GM23248 (cell line): ENCODE measurements around the gene PSMD12. TPM values are rescaled to one million over a fixed set of nuclear protein-coding genes. Genes with fewer than 3 reads are reported as not detected.
"Not testable (repeated sequence)": the region's sequence is repeated elsewhere in the genome, so short reads cannot be mapped to it uniquely, and the experiment has no call there.

ENCODE experiments used
- DNase-seq: peaks from one replicate; pipeline ENCODE4 v3.0.0-alpha.2; 2015
- H2AFZ ChIP-seq: fragments of 200-600 bp; sonication (generic); 2 replicates; pipeline ENCODE4 v1.6.1; 2016; ENCODE audit warnings: antibody characterized with exemption
- H3F3A ChIP-seq: fragments of 200-600 bp; sonication (generic); 2 replicates; pipeline ENCODE4 v1.6.1; 2016; ENCODE audit warnings: mild to moderate bottlenecking, antibody characterized with exemption, mixed run types; ENCODE audit not compliant: insufficient read depth
- H3K27ac ChIP-seq: fragments of 200-600 bp; sonication (generic); 2 replicates; pipeline ENCODE4 v1.5.1; 2016; ENCODE audit warnings: mild to moderate bottlenecking
- H3K27me3 ChIP-seq: fragments of 200-600 bp; sonication (generic); replicated peaks from 2 replicates; pipeline ENCODE4 v1.6.1; 2016; ENCODE audit warnings: mild to moderate bottlenecking; ENCODE audit not compliant: insufficient read depth
- H3K36me3 ChIP-seq: fragments of 200-600 bp; sonication (generic); 2 replicates; pipeline ENCODE4 v1.6.1; 2016; ENCODE audit warnings: low read depth, mild to moderate bottlenecking
- H3K4me1 ChIP-seq: fragments of 200-600 bp; sonication (generic); 2 replicates; pipeline ENCODE4 v1.6.1; 2016; ENCODE audit warnings: mild to moderate bottlenecking; ENCODE audit not compliant: insufficient read depth
- H3K4me2 ChIP-seq: fragments of 200-600 bp; sonication (generic); one replicate; pipeline ENCODE4 v1.6.1; 2016; ENCODE audit warnings: mild to moderate bottlenecking; ENCODE audit not compliant: unreplicated experiment
- H3K4me3 ChIP-seq: fragments of 200-600 bp; sonication (generic); 2 replicates; pipeline ENCODE4 v1.5.1; 2016; ENCODE audit warnings: mild to moderate bottlenecking
- H3K79me2 ChIP-seq: fragments of 200-600 bp; sonication (generic); 2 replicates; pipeline ENCODE4 v1.6.1; 2016; ENCODE audit warnings: mild to moderate bottlenecking; ENCODE audit not compliant: insufficient read depth
- H3K9ac ChIP-seq: fragments of 200-600 bp; sonication (generic); 2 replicates; pipeline ENCODE4 v1.6.1; 2016; ENCODE audit warnings: mild to moderate bottlenecking
- H3K9me2 ChIP-seq: fragments of 200-600 bp; sonication (generic); 2 replicates; pipeline ENCODE4 v1.6.1; 2016; ENCODE audit warnings: mixed run types, mild to moderate bottlenecking, moderate library complexity; ENCODE audit not compliant: insufficient read depth
- H3K9me3 ChIP-seq: fragments of 200-600 bp; sonication (generic); one replicate; pipeline ENCODE4 v1.6.1; 2017; ENCODE audit warnings: low read depth
- H4K20me1 ChIP-seq: fragments of 200-600 bp; sonication (generic); 2 replicates; pipeline ENCODE4 v1.6.0; 2016; ENCODE audit not compliant: insufficient read depth
- EZH2 ChIP-seq: fragments of 200-600 bp; sonication (generic); IDR thresholded peaks from 2 replicates; pipeline ENCODE4 v1.6.1; 2018; ENCODE audit warnings: antibody characterized with exemption, mild to moderate bottlenecking; ENCODE audit not compliant: insufficient read depth, poor library complexity, severe bottlenecking
- EZH2phosphoT487 ChIP-seq: fragments of 200-600 bp; sonication (generic); IDR thresholded peaks from 2 replicates; pipeline ENCODE4 v1.6.1; 2018; ENCODE audit warnings: antibody characterized with exemption, moderate library complexity, mild to moderate bottlenecking, low read depth; ENCODE audit not compliant: insufficient read depth
- WGBS, 2 experiments: methylation state at CpG; one replicate each; pipeline ENCODE4 v1.1.6; 2015 to 2017; ENCODE audit warnings: low lambda C conversion rate in 2 of 2, low coverage in 1 of 2; ENCODE audit errors: missing lambda C conversion rate in 2 of 2; 5-methylcytosine and 5-hydroxymethylcytosine counted together
- in situ Hi-C: fragments of 300-500 bp; cut with MboI; formaldehyde crosslinking; loops from 2 replicates; pipeline ENCODE4 v1.15.0; 2020
- polyA plus RNA-seq: library from polyadenylated mRNA; unstranded; fragments of >200 nt; fragmentation: Nextera tagmentation; extraction: Ambion mirVana; gene quantifications from 2 replicates; pipeline ENCODE4 v1.2.1, GENCODE V29; 2016
- total RNA-seq: library from RNA; depleted of rRNA; stranded (reverse); fragments of >200 nt; shearing (Covaris generic); gene quantifications from 2 replicates; pipeline ENCODE4 v1.2.3, GENCODE V29; 2014

Gene PSMD12
- total and polyA plus RNA-seq, 2 experiments from 2014 or later = 31.9 to 85.3 TPM

DNA sequence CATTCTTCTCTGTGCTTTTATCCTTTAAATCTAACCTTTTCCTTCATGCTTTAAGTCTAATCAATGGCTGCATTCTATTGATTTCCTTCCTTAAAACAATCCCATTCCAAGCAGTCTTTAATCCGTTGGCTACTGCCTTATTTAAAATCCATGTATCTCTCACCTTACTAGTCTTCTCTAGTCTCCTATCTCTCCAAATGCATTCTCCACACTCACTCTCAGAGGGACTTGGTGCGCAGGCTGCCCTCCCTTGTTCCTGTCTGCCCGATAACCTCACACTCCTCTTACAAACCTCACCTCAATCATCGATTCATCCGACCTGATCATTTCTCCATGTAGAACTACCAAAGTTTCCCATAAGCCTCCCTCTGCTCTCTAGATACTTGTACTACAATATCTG lies 23.1 kb downstream of the PSMD12 start:
- no peak overlapping the region for H3K9ac ChIP-seq
- TF ChIP-seq EZH2phosphoT487 = no peak
- no peak for TF ChIP-seq EZH2
- H3K4me2 ChIP-seq = no peak overlapping the region
- H3K27me3 ChIP-seq = no peaks in the 10 kb centered on the region
- H3K79me2 ChIP-seq = peaks cover 7% of the 10 kb centered on the region; the same call in 1 of the 2 replicates
- in situ Hi-C loops = no loop called here
- no peaks in the 10 kb centered on the region for H3K9me2 ChIP-seq
- H3K4me3 ChIP-seq = no peak overlapping the region
- DNase-seq = no peak
- no peaks in the 10 kb centered on the region for H3K9me3 ChIP-seq
- H2AFZ ChIP-seq = no peak overlapping the region
- H4K20me1 ChIP-seq = no peaks in the 10 kb centered on the region
- H3K36me3 ChIP-seq = peaks cover 72% of the 10 kb centered on the region
- peaks cover 36% of the 10 kb centered on the region for H3F3A ChIP-seq
- no peak overlapping the region for H3K27ac ChIP-seq
- H3K4me1 ChIP-seq = peaks cover 14% of the 10 kb centered on the region
- WGBS, 2 experiments = 90 to 95% methylated on average over 5 of the region's 5 CpGs

- Histone ChIP-seq H3K4me1 (peaks cover 14% of the 10 kb centered on the region), H3K36me3 (peaks cover 34% of the 10 kb centered on the region)
- not testable (repeated sequence) for H3K4me2 ChIP-seq
Measured at GRCh38 chr17:67338353-67338752, 28.0 kb downstream of the PSMD12 start.

DNA sequence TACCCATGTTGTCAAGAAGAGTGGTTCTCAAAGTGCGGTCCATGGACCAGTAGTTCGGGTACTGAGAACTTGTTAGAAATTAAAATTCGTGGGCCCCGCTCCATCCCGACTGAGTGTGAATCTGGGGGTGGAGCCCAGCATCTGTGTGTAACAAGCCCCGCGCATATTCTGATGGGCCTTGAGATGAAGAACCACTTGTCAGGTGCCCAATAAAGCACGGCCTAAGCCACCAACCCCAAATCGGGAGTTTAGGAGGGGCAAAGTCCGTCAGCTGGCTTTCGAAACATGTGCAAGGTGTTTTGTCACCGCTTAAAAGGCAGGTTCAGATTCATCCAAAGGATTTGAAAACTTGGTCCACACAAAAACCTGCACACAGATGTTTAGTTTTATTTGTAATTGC lies 29.5 kb downstream of the PSMD12 start:
- no peak overlapping the region for H2AFZ ChIP-seq
- H3K9ac ChIP-seq = no peak overlapping the region
- no peak overlapping the region for H3K4me2 ChIP-seq
- WGBS, 2 experiments = 90 to 91% methylated on average over 12 of the region's 12 CpGs
- H3K4me3 ChIP-seq = no peak overlapping the region
- H3K27me3 ChIP-seq = no peaks in the 10 kb centered on the region
- in situ Hi-C loops = no loop called here
- H4K20me1 ChIP-seq = no peaks in the 10 kb centered on the region
- no peak for DNase-seq
- no peaks in the 10 kb centered on the region for H3K79me2 ChIP-seq
- no peak overlapping the region for H3K27ac ChIP-seq
- H3K36me3 ChIP-seq = peaks cover 27% of the 10 kb centered on the region
- peaks cover 14% of the 10 kb centered on the region for H3K4me1 ChIP-seq
- H3F3A ChIP-seq = peaks cover 37% of the 10 kb centered on the region
- no peaks in the 10 kb centered on the region for H3K9me2 ChIP-seq
- H3K9me3 ChIP-seq = no peaks in the 10 kb centered on the region
- TF ChIP-seq EZH2 (no peak), EZH2phosphoT487 (no peak)

More at GRCh38 chr17:67338353-67338752, 28.0 kb downstream of the PSMD12 start:
- H2AFZ ChIP-seq, DNase-seq, H3K27me3 ChIP-seq, H3K79me2 ChIP-seq, H3K9me3 ChIP-seq, H3K4me3 ChIP-seq, H4K20me1 ChIP-seq, H3K9ac ChIP-seq, H3K27ac ChIP-seq, in situ Hi-C loops, H3K9me2 ChIP-seq: not testable (repeated sequence)
- H3F3A ChIP-seq = peaks cover 44% of the 10 kb centered on the region
- 89 to 92% methylated on average over 7 of the region's 7 CpGs for WGBS, 2 experiments

DNA sequence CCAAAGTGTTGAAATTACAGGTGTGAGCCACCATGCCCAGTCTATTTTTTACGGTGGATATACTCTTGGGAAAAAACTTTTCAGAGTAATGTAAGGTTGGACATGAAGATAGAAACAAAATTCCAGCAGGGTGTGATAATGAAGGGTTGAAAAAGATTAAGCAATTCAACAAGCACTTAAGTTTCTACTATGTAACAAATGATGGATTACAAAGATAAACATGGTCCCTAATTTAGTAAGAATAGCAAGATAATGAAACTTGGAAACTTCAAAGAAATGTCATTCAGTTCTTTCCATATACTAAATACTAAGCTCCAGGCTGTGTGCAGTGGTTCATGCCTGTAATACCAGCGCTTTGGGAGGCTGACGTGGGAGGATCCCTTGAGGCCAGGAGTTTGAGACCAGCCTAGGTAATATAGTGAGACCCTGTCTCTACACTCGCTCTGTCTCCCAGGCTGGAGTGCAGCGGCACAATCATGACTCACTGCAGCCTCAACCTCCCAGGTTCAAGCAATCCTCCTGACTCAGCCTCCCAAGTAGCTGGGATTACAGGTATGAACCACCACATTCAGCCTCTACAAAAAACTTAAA lies 31.0 kb downstream of the PSMD12 start:
- no peak overlapping the region for H3K4me3 ChIP-seq
- H3K9me3 ChIP-seq = no peaks in the 10 kb centered on the region
- H3K36me3 ChIP-seq = peaks cover 14% of the 10 kb centered on the region
- H3K9ac ChIP-seq = no peak overlapping the region
- H2AFZ ChIP-seq = no peak overlapping the region
- no peaks in the 10 kb centered on the region for H3K9me2 ChIP-seq
- no peak overlapping the region for H3K4me2 ChIP-seq
- H3K27ac ChIP-seq = no peak overlapping the region
- no peaks in the 10 kb centered on the region for H4K20me1 ChIP-seq
- H3K27me3 ChIP-seq = no peaks in the 10 kb centered on the region
- DNase-seq = no peak
- H3K79me2 ChIP-seq = no peaks in the 10 kb centered on the region
- in situ Hi-C loops = no loop called here
- WGBS, 2 experiments = 93 to 97% methylated on average over 5 of the region's 5 CpGs
- TF ChIP-seq EZH2 = no peak
- TF ChIP-seq EZH2phosphoT487 = no peak
- peaks cover 23% of the 10 kb centered on the region for H3F3A ChIP-seq
- H3K4me1 ChIP-seq = peaks cover 14% of the 10 kb centered on the region

DNA sequence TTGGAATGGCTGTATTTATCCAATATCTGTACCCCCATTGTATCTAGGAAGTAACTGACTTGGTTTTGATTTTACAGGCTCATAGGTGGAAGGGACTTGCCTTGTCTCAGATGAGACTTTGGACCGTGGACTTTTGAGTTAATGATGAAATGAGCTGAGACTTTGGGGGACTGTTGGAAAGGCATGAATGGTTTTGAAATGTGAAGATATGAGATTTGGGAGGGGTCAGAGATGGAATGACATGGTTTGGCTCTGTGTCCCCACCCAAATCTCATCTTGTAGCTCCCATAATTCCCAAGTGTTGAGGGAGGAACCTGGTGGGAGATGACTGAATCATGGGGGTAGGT lies 34.2 kb downstream of the PSMD12 start:
- H4K20me1 ChIP-seq, DNase-seq, in situ Hi-C loops, H3K27me3 ChIP-seq, H2AFZ ChIP-seq, H3K9ac ChIP-seq, H3K4me1 ChIP-seq, H3K27ac ChIP-seq, H3K4me2 ChIP-seq, H3K9me3 ChIP-seq, H3K9me2 ChIP-seq, H3K36me3 ChIP-seq, H3F3A ChIP-seq, H3K79me2 ChIP-seq, H3K4me3 ChIP-seq: not testable (repeated sequence)
- 80 to 90% methylated on average over 1 of the region's 1 CpG for WGBS, 2 experiments

DNA sequence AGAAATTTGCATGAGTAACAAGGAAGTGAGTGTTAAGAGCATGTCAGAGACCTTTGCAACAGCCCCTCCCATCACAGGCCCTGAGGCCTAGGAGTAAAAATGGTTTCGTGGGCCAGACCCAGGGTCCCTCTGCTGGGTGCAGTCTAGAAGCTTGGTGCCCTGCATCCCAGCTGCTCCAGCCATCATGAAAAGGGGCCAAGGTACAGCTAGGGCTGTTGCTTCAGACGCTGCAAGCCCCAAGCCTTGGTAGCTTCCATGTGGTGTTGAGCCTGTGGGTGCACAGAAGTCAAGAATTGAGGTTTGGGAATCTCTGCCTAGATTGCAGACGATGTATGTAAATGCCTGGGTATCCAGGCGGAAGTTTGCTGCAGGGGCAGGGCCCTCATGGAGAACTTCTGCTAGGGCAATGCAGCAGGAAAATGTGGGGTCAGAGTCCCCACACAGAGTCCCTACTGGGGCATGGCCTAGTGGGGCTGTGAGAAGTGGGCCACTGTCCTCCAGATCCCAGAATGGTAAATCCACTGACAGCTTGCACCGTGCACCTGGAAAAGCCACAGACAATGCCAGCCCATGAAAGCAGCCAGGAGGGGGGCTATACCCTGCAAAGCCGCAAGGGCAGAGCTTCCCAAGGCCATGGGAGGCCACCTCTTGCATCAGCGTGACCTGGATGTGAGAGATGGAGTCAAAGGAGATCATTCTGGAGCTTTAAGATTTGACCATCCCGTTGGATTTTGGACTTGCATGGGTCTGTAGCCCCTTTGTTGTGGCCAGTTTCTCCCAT lies 34.8 kb downstream of the PSMD12 start:
- H2AFZ ChIP-seq, H3K27me3 ChIP-seq, H3K79me2 ChIP-seq, H4K20me1 ChIP-seq, H3F3A ChIP-seq, H3K9me3 ChIP-seq, H3K4me1 ChIP-seq, in situ Hi-C loops, H3K9me2 ChIP-seq, H3K4me3 ChIP-seq, H3K36me3 ChIP-seq, H3K27ac ChIP-seq, H3K9ac ChIP-seq, H3K4me2 ChIP-seq, DNase-seq: not testable (repeated sequence)
- 83 to 90% methylated on average over 8 of the region's 8 CpGs for WGBS, 2 experiments
